Erythroblast (primary cell): ENCODE measurements around the gene MIEF1.

Source experiments
- GATA1 ChIP-seq: IDR thresholded peaks from 2 replicates; pipeline ENCODE4 v1.6.1; 2011; ENCODE audit warnings: low read depth, mild to moderate bottlenecking, control low read depth, low read length, moderate library complexity
- POLR2A ChIP-seq: IDR thresholded peaks from 2 replicates; pipeline ENCODE4 v1.6.1; 2011; ENCODE audit warnings: mild to moderate bottlenecking, low read length

- TF ChIP-seq POLR2A = peak; percentile 68
- TF ChIP-seq GATA1 = no peak
Observed at GRCh38 chr22:39522567-39523300, 20.6 kb downstream of the MIEF1 start.
